ENCODE results near the gene TWF2.

TWF2 gene

GRCh38 chr3:52182196-52182595 lies 56.8 kb downstream of the TWF2 start:
- DNase-seq (ENCODE audit: low spot score): no peak

DNA sequence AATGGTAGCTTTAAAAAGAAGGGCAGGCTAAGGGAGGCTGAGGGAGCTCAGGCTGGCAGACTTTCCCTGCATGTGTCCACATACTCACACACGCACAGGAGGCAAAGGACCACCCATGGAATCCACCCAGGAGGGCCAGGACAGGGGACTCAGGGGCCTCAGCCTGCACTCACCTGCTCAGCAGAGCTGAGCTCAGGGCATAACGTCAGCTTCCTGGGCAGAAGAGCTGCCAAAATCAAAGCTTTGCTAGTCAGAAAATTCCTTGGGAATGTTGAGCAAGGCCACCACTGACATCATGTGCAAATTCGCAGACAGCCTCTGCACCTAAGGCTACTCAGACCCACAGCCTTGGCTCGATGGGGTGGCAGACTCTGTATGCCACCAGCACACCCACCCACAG lies 57.4 kb downstream of the TWF2 start:
- no peak for DNase-seq (ENCODE audit: low spot score)
